CD4-positive, alpha-beta T cell treated with Interleukin-17A for 1 hour (primary cell): Measurements from ENCODE around the gene ITGA1.
"Not testable (repeated sequence)": the region's sequence is repeated elsewhere in the genome, so short reads cannot be mapped to it uniquely, and the experiment has no call there.

ENCODE experiments used
- DNase-seq: peaks from one replicate; pipeline ENCODE4 v3.0.0-alpha.2; 2020

Gene ITGA1

GRCh38 chr5:52837591-52838001 is 49.9 kb downstream of the ITGA1 start:
- DNase-seq = no peak

DNA sequence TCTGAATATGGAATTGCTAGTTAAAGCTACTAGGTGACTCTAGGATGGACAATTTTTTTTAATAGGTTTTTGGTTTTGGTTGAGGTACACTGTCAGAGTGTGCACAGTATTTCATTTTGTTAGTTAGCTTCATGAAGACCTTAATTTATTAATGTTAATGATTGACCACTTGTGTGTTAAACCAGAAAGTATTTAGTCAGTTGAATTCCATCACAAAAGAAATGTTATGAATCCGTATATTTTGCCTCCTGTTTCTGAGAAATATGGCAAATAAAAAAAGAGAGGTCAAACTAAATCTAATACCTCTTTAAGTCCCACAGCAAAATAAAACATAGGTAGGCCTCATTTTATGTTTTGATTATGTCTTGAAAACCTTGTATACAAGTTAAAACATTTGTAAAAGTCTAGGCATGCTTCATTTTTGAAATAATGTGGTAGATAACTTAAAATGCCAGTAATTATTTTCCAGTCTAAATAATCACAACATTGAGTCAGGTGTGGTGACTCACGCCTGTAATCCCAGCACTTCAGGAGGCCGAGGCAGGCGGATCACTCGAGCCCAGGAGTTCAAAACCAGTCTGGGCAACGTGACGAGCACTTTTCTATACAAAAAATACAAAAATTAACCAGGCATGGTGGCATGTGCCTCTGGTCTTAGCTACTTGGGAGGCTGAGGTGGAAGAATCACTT is 50.8 kb downstream of the ITGA1 start:
- DNase-seq = no peak

- DNase-seq = no peak
Measured at GRCh38 chr5:52839285-52839684, 51.6 kb downstream of the ITGA1 start.

DNA sequence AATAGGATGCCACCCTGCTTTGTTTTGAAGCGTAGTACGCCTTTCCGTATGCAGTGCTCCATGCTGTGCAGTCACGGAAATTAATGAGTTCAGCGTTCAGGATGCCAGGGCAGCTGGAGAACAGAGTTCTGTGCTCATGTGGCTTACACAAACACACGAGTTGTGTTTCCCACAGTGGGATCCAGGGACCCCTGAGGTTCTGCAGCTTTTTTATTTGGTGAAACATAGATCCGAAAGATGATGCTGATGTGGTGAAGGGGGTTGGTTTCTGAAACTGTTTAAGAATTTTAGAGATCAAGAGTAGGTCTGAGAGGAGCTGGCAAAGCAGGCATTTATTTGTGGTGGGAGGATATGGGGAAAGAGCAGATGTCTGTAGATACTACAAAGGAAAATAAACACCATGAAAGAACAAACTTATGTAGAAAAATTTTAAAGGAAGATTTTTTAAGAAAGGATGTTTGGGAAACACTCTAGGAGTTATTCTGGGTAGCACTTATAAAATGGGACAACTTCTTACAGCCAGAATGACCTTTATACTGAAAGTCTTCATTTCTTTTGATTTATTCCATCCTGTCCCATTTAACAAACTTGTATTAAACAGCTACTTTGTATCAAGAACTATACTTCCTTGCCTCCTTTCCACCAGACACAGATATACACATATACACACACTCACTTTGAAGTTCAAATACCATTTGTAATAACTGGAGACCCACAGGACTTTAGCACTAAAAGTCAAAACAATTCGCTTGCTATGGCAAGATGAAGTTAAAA is 52.7 kb downstream of the ITGA1 start:
- no peak for DNase-seq

DNA sequence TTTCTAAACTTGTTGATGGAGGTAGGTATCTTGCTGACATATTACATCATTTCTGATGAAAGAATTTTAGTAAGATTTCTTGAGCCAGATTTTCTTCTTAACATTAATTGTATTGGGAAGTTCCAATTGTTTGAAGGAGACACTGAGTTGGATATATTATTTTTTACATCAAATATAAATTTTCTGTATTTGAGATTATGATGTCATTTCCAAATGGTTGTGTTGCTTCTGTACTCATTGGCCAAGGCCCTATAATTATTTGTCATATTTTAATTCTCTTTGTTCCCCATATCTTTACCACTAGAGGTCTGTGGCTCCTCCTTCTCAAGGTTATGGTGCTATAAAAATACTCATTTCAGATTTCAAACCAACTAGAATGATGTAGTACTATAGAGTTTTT is 53.4 kb downstream of the ITGA1 start:
- DNase-seq = no peak

GRCh38 chr5:52842111-52842510 is 54.4 kb downstream of the ITGA1 start:
- no peak for DNase-seq

DNA sequence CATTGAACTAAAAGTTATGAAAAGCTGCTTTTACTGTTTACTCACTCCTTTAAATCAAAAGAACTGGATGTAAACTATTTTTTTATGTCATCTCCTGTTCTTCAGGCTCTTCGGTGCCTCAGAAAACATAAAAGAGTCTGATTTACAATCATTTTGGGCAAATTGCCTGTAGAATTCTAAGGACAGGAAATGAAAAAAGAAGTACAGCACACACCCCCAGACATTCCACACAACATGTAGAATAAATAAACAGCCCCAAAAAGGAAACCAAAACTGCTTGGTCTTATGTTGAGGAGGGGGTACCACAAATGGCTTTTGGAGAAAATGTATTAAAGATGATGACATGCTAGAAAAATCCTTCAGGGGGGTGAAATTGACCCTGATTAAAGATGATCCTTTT is 57.2 kb downstream of the ITGA1 start:
- DNase-seq = no peak

GRCh38 chr5:52846182-52846842 is 58.6 kb downstream of the ITGA1 start:
- no peak for DNase-seq

DNA sequence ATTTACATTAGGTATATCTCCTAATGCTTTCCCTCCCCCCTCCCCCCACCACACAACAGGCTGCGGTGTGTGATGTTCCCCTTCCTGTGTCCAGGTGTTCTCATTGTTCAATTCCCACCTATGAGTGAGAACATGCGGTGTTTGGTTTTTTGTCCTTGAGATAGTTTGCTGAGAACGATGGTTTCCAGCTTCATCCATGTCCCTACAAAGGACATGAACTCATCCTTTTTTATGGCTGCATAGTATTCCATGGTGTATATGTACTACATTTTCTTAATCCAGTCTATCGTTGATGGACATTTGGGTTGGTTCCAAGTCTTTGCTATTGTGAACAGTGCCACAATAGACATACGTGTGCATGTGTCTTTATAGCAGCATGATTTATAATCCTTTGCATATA is 61.0 kb downstream of the ITGA1 start:
- DNase-seq = not testable (repeated sequence)

DNA sequence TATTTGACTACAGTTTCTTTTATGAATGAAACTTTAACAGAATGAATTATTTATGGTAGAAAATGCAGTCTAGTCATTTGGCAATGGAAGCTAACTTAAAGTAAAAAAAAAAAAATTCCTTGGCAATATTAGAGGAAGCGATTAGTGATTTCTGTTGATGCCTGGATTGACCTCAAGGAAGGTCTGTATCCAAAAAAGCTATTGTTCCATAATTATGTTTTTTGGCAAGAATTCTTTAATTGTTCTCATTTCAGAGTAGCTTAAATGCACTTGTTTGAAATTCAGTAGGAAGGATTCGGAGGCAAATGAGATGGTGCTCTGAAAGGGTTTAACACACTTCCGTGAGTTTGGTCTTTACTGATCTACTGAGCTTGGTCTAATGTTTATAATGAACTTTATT is 61.8 kb downstream of the ITGA1 start:
- DNase-seq = no peak

GRCh38 chr5:52853650-52854049 is 65.9 kb downstream of the ITGA1 start:
- DNase-seq = no peak

DNA sequence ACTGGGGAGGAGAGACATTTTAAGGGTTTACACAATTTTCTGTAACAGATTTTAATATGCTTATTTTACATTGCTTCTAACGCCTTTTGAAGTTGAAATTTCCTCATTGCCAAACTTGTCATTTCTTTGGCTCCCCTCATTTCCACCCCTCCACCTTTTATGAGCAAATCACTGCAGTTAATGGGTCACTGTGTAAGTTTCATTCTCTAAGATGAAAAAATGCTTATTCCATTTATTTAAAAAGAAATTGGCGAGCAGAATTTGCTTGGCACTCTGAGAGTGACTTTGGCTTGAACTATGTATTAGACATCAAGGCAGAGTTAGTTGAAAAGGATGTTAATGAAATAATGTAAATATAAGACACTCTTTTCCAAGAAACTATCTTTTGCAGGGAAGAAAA is 66.6 kb downstream of the ITGA1 start:
- no peak for DNase-seq

GRCh38 chr5:52854949-52855348 is 67.2 kb downstream of the ITGA1 start:
- DNase-seq = no peak

GRCh38 chr5:52856564-52856963 is 68.8 kb downstream of the ITGA1 start:
- no peak for DNase-seq

DNA sequence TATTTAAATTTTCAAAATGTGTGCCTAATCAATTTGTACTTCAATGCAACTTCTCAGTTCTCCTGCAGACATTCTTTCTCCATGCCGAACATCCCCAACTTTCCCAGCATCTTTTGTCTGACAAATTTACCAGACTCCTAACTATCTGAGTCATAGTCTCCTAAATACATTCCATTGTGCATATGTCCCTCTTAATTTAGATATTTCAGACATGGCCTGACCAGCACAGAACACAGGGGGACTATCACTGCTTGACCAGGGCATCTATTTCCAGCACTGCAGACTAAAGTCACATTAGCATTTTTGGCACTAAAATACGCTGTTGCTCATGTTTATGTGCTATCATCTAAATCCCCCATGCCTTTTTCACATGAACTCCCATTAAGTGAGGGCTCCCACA is 71.9 kb downstream of the ITGA1 start:
- DNase-seq = no peak

DNA sequence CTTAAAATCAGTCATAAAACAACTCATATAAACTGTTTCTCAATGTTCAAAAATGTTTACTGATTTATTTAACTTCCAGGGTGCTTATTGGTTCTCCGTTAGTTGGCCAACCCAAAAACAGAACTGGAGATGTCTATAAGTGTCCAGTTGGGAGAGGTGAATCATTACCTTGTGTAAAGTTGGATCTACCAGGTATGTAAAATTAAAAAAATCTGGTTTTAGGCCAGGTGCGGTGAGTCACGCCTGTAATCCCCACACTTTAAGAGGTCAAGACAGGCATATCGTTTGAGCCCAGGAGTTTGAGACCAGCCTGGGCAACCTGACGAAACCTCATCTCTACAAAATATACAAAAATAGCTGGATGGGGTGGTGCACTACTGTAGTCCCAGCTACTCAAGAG is 73.7 kb downstream of the ITGA1 start:
- DNase-seq = no peak

GRCh38 chr5:52863715-52864290 is 76.1 kb downstream of the ITGA1 start:
- DNase-seq = no peak

- no peak for DNase-seq
Measured at GRCh38 chr5:52864371-52864770, 76.7 kb downstream of the ITGA1 start.

DNA sequence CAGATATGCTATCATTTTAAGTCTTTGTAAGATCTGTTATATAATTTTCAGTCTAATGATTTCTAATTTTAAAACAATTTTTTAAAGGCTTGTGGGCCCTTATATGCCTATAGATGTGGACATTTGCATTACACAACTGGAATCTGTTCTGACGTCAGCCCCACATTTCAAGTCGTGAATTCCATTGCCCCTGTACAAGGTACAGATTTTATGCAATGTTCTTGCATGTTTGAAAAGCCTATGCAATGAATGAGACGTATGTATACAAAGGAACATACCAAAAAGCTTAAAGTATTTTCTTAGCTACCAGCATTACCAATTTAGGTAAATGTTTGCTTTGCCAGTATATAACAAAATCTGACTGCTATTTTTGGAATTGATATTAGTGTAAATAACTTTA is 77.2 kb downstream of the ITGA1 start:
- no peak for DNase-seq

DNA sequence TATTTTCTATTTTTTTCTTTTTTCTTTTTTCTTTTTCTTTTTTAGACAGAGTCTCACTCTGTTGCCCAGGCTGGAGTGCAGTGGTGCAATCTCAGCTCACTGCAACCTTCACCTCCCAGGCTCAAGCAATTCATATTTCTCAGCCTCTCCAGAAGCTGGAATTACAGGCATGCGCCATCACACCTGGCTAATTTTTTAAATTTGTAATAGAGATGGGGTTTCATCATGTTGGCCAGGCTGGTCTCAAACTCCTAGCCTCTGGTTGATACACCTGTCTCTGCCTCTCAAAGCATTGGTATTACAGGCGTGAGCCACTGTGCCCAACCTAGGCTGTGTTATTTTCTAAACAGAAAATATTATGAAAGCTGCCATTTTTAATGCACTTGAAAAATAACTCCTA is 78.3 kb downstream of the ITGA1 start:
- not testable (repeated sequence) for DNase-seq

DNA sequence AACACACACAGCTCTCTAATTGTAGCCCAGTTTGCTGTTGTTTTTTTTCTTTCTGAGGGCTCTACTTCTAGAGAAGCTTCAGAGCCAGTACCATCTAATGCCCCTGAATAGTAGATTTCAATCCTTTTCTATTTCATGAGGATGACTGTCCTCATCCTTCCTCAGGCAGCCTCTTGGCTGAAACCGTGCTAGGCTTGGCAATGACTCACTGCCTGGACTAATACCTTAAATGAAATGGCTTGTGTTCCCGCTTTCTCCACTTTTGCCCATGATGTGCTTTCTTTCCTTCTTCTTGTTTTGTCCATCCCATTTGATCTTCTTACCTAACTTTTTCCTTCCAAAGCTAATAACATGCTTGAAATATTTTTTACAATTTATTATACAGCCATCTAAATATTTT is 80.1 kb downstream of the ITGA1 start:
- no peak for DNase-seq

- DNase-seq = no peak
Measured at GRCh38 chr5:52868417-52868816, 80.7 kb downstream of the ITGA1 start.

GRCh38 chr5:52869391-52869790 is 81.7 kb downstream of the ITGA1 start:
- no peak for DNase-seq

- DNase-seq = no peak
Measured at GRCh38 chr5:52870448-52870847, 82.7 kb downstream of the ITGA1 start.
